ENCODE data around the gene GBP2.
"Not testable (repeated sequence)": the region's sequence is repeated elsewhere in the genome, so short reads cannot be mapped to it uniquely, and the experiment has no call there.

The GBP2 gene, protein sequence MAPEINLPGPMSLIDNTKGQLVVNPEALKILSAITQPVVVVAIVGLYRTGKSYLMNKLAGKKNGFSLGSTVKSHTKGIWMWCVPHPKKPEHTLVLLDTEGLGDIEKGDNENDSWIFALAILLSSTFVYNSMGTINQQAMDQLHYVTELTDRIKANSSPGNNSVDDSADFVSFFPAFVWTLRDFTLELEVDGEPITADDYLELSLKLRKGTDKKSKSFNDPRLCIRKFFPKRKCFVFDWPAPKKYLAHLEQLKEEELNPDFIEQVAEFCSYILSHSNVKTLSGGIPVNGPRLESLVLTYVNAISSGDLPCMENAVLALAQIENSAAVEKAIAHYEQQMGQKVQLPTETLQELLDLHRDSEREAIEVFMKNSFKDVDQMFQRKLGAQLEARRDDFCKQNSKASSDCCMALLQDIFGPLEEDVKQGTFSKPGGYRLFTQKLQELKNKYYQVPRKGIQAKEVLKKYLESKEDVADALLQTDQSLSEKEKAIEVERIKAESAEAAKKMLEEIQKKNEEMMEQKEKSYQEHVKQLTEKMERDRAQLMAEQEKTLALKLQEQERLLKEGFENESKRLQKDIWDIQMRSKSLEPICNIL

DNA sequence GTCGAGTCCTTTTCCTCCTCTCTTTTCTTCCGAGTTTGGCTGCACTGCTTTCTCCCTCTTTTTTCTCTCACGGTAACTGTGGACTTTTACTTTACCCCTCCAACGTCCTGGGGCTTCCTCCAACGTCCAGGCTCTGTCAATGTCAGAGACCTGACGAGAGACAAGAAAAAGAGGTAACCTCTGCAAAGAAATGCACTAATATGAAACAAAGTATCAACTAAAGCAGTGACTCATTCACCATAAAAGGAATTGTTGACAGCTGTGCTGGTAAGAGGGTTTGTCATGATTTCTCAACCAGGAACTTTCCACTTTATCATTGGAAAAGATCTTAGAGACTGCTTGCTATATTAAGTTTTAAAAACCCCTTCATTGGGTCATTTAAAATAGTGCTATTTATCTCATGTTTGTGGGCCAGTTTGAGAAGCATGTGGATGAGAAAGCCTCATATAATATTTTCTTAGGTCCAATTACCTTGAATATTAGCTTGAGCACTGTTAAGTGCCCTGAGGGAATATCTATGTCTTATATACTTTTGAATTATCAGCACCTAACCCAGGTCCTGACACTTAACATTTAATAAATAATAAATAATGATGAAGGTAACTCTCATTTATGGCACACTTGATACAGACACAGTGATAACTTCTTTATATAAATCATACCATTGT is at the start of gene GBP2:
Gene GBP2 (minus strand): TSS at position 202 of the 668 bp plus-strand sequence. CDS start 4,148 bp downstream, outside the sequence.
- peak; percentile 31 for DNase-seq

- no peak for DNase-seq
These were observed 48.6 kb upstream of the GBP2 start for GRCh38 chr1:89174491-89174890.

DNA sequence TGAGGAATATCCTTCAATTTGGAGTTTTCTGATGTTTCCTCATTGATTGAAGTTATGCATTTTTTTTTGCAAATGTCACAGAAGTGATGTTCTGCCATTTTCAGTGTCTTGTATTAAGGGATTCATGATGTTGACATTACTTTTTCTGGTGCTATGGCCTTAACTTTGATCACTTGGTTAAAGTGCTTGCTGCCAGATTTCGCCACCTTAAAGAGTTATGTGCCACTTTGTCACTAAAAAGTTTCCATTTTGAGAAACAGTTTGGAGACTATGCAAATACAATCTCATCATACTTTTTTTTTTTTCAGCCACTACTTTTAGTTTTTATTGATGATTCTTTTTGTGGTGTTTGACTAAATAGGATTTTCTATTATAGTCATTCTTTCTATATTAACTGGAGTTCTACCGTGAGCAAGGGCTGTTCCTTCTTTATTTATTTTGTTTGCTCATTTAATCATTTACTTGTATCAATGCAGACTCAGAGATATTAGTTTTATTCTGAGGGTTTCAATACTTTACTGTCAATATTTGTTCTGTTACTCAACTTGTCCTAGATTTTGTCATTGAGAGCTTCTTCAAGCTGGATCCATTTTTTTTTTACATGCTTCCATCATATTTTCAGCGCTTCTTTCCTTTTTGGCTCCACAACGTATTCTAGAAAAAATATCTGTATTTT is 46.7 kb upstream of the GBP2 start:
- DNase-seq: no peak

GRCh38 chr1:89171067-89171438 is 45.1 kb upstream of the GBP2 start:
- no peak for DNase-seq

DNA sequence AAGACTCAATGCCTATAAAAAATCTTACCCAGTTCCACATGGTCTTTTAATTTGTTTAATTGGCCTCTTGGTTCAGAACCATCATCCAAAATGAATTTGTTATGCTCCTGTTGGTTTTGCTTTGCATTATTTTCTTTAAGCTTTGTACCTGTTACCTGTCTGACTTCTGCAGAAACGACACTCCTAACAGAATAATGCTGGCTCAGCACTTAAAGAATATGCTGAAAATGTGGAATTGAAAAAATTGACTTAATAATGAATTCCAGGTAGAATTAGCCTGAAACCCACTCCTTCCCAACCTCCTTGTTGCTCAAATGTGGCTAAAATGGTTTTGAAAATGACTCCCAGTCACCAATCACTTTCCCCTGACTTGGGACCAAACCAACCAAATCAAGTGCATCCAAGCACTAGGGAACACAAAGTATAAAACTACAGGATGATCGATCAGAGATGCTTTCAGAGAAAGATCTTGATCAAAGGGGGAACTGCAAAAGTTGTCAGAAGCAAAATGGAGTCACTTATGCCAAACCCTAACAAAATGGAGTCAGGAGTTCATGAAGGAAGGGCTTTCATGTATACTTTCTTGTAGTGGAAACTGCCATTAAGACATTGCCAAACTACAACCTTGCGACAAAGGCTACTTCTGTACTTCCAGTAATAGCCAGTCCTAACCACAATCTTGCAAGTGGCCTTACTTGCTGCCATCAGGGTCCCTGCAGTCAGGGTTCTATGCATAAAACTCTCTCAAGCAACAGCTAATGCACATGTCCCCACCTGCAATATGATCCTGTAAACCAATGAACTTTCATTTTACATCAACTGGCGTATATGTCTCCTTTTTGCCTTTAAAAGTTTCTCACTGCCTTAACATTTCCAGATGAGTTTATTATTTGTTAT is 44.5 kb upstream of the GBP2 start:
- DNase-seq: no peak

GRCh38 chr1:89169166-89169565 is 43.3 kb upstream of the GBP2 start:
- no peak for DNase-seq

GRCh38 chr1:89167590-89168230 is 41.8 kb upstream of the GBP2 start:
- no peak for DNase-seq

- no peak for DNase-seq
These were observed 40.8 kb upstream of the GBP2 start for GRCh38 chr1:89166705-89167104.

DNA sequence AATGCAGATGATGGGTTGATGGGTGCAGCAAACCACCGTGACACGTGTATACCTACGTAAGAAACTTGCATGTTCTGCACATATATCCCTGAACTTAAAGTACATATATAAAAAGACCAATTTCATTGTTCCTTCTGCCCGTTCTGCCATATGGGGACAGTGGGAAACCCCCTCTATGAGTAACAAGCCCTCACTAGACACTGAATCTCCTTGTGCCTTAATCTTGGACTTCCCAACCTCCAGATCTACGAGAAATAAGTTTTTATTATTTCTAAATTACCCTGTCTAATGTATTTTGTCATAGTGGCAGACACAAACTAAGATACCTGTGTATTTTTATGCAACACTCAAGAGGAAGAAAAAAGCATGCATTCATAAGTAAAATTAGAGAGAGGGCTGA is 39.9 kb upstream of the GBP2 start:
- DNase-seq: no peak

DNA sequence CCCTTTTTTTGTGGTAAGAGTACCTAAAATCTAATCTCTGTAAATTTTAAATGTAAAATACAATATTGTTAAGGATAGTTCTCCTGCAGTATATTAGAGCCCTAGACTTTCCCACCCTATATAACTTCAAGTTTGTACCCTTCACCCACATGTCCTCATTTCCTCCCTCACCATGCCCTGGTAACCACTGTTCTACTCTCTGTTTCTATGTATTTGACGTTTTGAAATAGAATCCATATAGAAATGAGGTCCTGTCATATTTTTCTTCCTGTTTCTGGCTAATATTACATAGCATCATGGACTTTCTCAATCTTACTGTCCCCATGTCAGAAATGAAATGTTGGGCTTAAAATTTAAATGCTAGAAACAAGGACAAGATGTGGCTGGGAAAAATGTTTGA is 25.1 kb upstream of the GBP2 start:
- DNase-seq: no peak

DNA sequence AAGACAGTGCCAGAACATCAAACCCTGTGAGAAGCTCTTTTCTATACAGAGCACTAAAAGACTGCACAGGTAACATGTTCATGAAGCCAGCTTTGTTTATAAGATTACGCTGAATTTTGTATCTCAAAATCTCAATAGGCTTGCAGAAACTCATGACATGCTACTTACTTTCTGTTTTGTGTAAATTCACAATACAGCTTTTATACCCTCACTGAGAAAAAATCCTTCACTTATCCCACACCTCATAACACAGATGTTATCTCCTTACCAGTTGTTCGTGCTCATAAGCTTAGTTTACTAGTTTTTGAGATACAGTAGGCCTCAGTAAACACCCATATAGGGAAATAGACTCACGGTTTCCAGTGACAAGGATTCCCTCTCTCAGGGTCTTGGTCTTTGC is 24.1 kb upstream of the GBP2 start:
- DNase-seq: no peak

- no peak for DNase-seq
These were observed 23.3 kb upstream of the GBP2 start for GRCh38 chr1:89149229-89149628.

GRCh38 chr1:89147678-89148658 is 22.1 kb upstream of the GBP2 start:
- no peak for DNase-seq

DNA sequence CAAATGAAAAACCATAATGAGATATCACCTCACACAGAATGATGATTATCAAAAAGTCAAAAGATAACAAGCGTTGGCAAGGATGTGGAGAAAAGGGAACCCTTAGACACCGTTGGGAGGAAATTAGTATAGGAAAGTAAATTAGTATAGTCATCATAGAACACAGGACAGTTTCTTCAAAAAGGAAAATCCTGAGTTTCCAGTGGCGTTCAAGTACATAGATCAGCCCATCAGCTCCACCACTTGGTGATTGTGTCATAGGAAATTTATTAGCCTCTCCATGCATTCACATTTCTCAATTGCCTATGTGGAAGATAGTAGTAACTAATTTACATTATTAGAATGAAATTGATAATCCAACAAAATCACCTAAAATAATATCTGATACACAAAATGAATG is 20.8 kb upstream of the GBP2 start:
- no peak for DNase-seq

DNA sequence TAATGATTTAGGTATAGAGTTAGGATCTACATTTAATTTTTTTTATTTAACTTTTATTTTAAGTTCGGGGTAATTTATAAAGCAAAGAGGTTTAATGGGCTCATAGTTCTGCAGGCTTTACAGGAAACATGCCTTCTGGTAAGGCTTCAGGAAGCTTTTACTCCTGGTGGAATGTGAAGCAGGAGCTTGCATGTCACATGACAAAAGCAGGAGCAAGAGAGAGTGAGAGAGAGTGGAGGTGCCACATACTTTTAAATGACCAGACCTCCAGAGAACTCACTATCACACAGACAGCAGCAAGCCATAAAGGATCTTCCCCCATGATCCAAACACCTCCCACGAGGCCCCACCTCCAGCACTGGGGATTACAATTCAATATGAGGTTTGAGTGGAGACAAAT is 17.6 kb upstream of the GBP2 start:
- no peak for DNase-seq

- DNase-seq: no peak
These were observed 16.2 kb upstream of the GBP2 start for GRCh38 chr1:89142160-89142559.

DNA sequence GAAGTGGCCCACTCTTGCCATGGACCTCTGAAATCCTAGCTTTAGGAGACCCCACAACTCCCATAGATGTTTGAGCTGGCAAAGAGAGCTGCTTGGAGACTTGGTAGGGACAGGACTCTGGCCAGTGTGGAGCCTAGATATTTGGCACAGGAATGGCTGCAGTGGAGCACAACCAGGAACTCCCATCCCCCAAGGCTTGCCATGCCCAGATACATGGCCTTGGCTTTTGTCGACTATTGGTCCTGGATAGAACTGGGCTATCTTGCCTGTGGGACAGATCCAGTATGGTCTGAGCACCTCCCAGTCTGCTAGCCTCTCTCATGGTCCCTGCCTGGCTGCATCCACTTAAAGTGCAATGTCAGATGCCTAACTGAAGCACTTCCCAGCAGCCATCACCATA is 7.8 kb upstream of the GBP2 start:
- no peak for DNase-seq

GRCh38 chr1:89130716-89131115 is 4.8 kb upstream of the GBP2 start:
- no peak for DNase-seq

GRCh38 chr1:89129911-89130310 is 4.0 kb upstream of the GBP2 start:
- DNase-seq: no peak

DNA sequence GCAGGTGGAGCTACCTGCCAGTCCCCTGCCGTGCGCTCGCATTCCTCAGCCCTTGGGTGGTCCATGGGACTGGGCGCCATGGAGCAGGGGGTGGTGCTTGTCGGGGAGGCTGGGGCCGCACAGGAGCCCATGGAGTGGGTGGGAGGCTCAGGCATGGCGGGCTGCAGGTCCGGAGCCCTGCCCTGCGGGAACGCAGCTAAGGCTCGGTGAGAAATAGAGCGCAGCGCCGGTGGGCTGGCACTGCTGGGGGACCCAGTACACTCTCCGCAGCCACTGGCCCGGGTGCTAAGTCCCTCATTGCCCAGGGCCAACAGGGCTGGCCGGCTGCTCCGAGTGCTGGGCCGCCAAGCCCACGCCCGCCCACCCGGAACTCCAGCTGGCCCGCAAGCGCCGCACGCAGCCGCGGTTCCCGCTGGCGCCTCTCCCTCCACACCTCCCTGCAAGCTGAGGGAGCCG is 2.1 kb upstream of the GBP2 start:
- not testable (repeated sequence) for DNase-seq

Measured in stimulated activated CD4-positive, alpha-beta T cell treated with anti-CD3 and anti-CD28 coated beads, Interleukin-15, amount 100 ng/mL, for 24 hours (primary cell).